ENCODE results near the gene FGFBP1. TPM values are rescaled to one million over a fixed set of nuclear protein-coding genes. Genes with fewer than 3 reads are reported as not detected.
"Not testable (repeated sequence)": the region's sequence is repeated elsewhere in the genome, so short reads cannot be mapped to it uniquely, and the experiment has no call there.

FGFBP1 gene
- total RNA-seq, 1 experiment from 2014 or later = not detected

- no peak overlapping the region for H2BK15ac ChIP-seq (ENCODE audit: low read depth, low read length)
- Mint-ChIP-seq H3K4me3 (no peak overlapping the region), H3K4me1 (no peaks in the 10 kb centered on the region), H3K27me3 (ENCODE audit: low read depth) (peaks cover 5% of the 10 kb centered on the region), H3K27ac (no peak overlapping the region), H3K36me3 (ENCODE audit: insufficient read depth in 1 of 3, low read depth in 3 of 3) (peaks cover 0 to 10% (median 6%) of the 10 kb centered on the region in 3 experiments; a peak in 6 of 7 replicates), H3K9me3 (peaks cover 9 to 10% of the 10 kb centered on the region in 2 experiments)
- peaks cover 11% of the 10 kb centered on the region for H3K9me3 ChIP-seq (ENCODE audit: control insufficient read depth, low read depth, low read length)
- no peak overlapping the region for H3K18ac ChIP-seq (ENCODE audit: insufficient read length, low read depth, low read length)
- H3K14ac ChIP-seq (ENCODE audit: insufficient read depth, low read length) = no peak overlapping the region
- no peaks in the 10 kb centered on the region for H3K79me2 ChIP-seq (ENCODE audit: insufficient read depth, low read length)
- H4K8ac ChIP-seq (replicated peaks; ENCODE audit: insufficient read length, low read depth, low read length) = no peak overlapping the region
- no peak overlapping the region for H3K4ac ChIP-seq (ENCODE audit: low read depth, low read length)
- WGBS (ENCODE audit: extremely low coverage, insufficient read length, low lambda C conversion rate) = no CpG with 5 or more reads among the region's 2 CpGs
- no peak for DNase-seq
- H3K23me2 ChIP-seq (ENCODE audit: insufficient read length, low read depth, low read length, poor library complexity, severe bottlenecking) = no peaks in the 10 kb centered on the region
- no peak overlapping the region for H2BK5ac ChIP-seq (ENCODE audit: insufficient read length, low read length)
- H3T11ph ChIP-seq (ENCODE audit: low read length) = no peak overlapping the region
- H2AFZ ChIP-seq (ENCODE audit: low read length) = no peak overlapping the region
- no peak overlapping the region for H3K23ac ChIP-seq (ENCODE audit: insufficient read length, low read depth, low read length)
- H3K56ac ChIP-seq (ENCODE audit: insufficient read length, low read depth, low read length) = no peak overlapping the region
- H2AK5ac ChIP-seq (ENCODE audit: insufficient read length, low read length) = no peak overlapping the region
- no peaks in the 10 kb centered on the region for H3K4me1 ChIP-seq (ENCODE audit: insufficient read depth, low read length)
- H3K4me2 ChIP-seq (ENCODE audit: insufficient read depth, insufficient read length, low read length) = no peak overlapping the region
- no peaks in the 10 kb centered on the region for H4K20me1 ChIP-seq (ENCODE audit: control insufficient read depth, insufficient read depth, insufficient read length)
- no peak overlapping the region for H3K27ac ChIP-seq (ENCODE audit: insufficient read length, low read depth, low read length)
- H3K79me1 ChIP-seq (ENCODE audit: insufficient read depth, low read depth, low read length, poor library complexity, severe bottlenecking) = no peaks in the 10 kb centered on the region
- H2BK20ac ChIP-seq (ENCODE audit: low read depth, low read length, poor library complexity, severe bottlenecking) = no peak overlapping the region
- H3K27me3 ChIP-seq (ENCODE audit: insufficient read depth, low read length) = no peaks in the 10 kb centered on the region
- H3K9ac ChIP-seq (ENCODE audit: extremely low read depth, insufficient read length, low read length) = no peak overlapping the region
- H4K91ac ChIP-seq (ENCODE audit: insufficient read length, low read depth, low read length) = no peak overlapping the region
- no peak overlapping the region for H2BK120ac ChIP-seq (ENCODE audit: low read depth, low read length, poor library complexity, severe bottlenecking)
- no peak overlapping the region for H4K5ac ChIP-seq (ENCODE audit: insufficient read length, low read depth, low read length)
- TF ChIP-seq CTCF (conservative IDR thresholded peaks at IDR 0.05) = no peak
- no peak overlapping the region for H2BK12ac ChIP-seq (ENCODE audit: insufficient read length, low read depth, low read length)
These were observed 21.2 kb downstream of the FGFBP1 start for GRCh38 chr4:15917297-15917696.

GRCh38 chr4:15916358-15916757, 22.2 kb downstream of the FGFBP1 start:
- H2BK12ac ChIP-seq (ENCODE audit: insufficient read length, low read depth, low read length); H2BK20ac ChIP-seq (ENCODE audit: low read depth, low read length, poor library complexity, severe bottlenecking); H2BK120ac ChIP-seq (ENCODE audit: low read depth, low read length, poor library complexity, severe bottlenecking); H3K27me3 Mint-ChIP-seq (ENCODE audit: low read depth); H3K9ac ChIP-seq (ENCODE audit: extremely low read depth, insufficient read length, low read length); H3K27me3 ChIP-seq (ENCODE audit: insufficient read depth, low read length); H4K20me1 ChIP-seq (ENCODE audit: control insufficient read depth, insufficient read depth, insufficient read length); H3K4ac ChIP-seq (ENCODE audit: low read depth, low read length); H3K4me1 Mint-ChIP-seq; H3K23me2 ChIP-seq (ENCODE audit: insufficient read length, low read depth, low read length, poor library complexity, severe bottlenecking); H4K5ac ChIP-seq (ENCODE audit: insufficient read length, low read depth, low read length); H3K27ac ChIP-seq (ENCODE audit: insufficient read length, low read depth, low read length); H3K56ac ChIP-seq (ENCODE audit: insufficient read length, low read depth, low read length); H3K4me1 ChIP-seq (ENCODE audit: insufficient read depth, low read length); H3T11ph ChIP-seq (ENCODE audit: low read length); H3K18ac ChIP-seq (ENCODE audit: insufficient read length, low read depth, low read length); H3K27ac Mint-ChIP-seq; H3K4me2 ChIP-seq (ENCODE audit: insufficient read depth, insufficient read length, low read length); H3K36me3 Mint-ChIP-seq (ENCODE audit: insufficient read depth in 1 of 3, low read depth in 3 of 3); DNase-seq; H2BK15ac ChIP-seq (ENCODE audit: low read depth, low read length); H2AK5ac ChIP-seq (ENCODE audit: insufficient read length, low read length); H3K4me3 Mint-ChIP-seq; H2AFZ ChIP-seq (ENCODE audit: low read length); H3K79me2 ChIP-seq (ENCODE audit: insufficient read depth, low read length); H4K91ac ChIP-seq (ENCODE audit: insufficient read length, low read depth, low read length); H3K23ac ChIP-seq (ENCODE audit: insufficient read length, low read depth, low read length); H4K8ac ChIP-seq (replicated peaks; ENCODE audit: insufficient read length, low read depth, low read length); H3K14ac ChIP-seq (ENCODE audit: insufficient read depth, low read length); H3K9me3 Mint-ChIP-seq; H3K79me1 ChIP-seq (ENCODE audit: insufficient read depth, low read depth, low read length, poor library complexity, severe bottlenecking); H2BK5ac ChIP-seq (ENCODE audit: insufficient read length, low read length): not testable (repeated sequence)
- no CpG with 5 or more reads among the region's 9 CpGs for WGBS (ENCODE audit: extremely low coverage, insufficient read length, low lambda C conversion rate)
- H3K9me3 ChIP-seq (ENCODE audit: control insufficient read depth, low read depth, low read length) = peaks cover 11% of the 10 kb centered on the region
